GM12878 (cell line): ENCODE results near the gene NBDY. TPM values are rescaled to one million over a fixed set of nuclear protein-coding genes. Genes with fewer than 3 reads are reported as not detected.
A peak's percentile ranks its signal among the peaks of the same experiment; 100 is the strongest.

ENCODE experiments used
- ATAC-seq: fragments of 200-7000 bp; cut with Tn5 transposase; 3 replicates; pipeline ENCODE4 v1.9.1; 2020; ENCODE audit warnings: mild to moderate bottlenecking, moderate library complexity
- BruUV-seq: library from RNA; stranded (reverse); fragments of 400-500 nt; replicated peaks from 2 replicates; lab custom pipeline; 2021; lab: Mats Ljungman, UMichigan
- CTCF ChIA-PET: fragments of 300-600 bp; sonication (Branson Sonifier 250); formaldehyde crosslinking; extraction: SDS; loops from one replicate; lab custom pipeline; 2021; ENCODE audit warnings: inconsistent platforms; lab: Yijun Ruan, JAX
- POLR2A ChIA-PET: fragments of 350-600 bp; formaldehyde crosslinking; extraction: SDS; loops from one replicate; lab custom pipeline; 2021; ENCODE audit warnings: inconsistent platforms; lab: Charles Lee
- RAD21 ChIA-PET: fragments of 300-600 bp; sonication (Branson Sonifier 250); formaldehyde crosslinking; loops from one replicate; lab custom pipeline; 2023; ENCODE audit warnings: antibody characterized with exemption; ENCODE audit not compliant: unreplicated experiment; lab: Charles Lee
- SMC1A ChIA-PET: fragments of 300-600 bp; sonication (Branson Sonifier 250); formaldehyde crosslinking; loops from one replicate; lab custom pipeline; 2023; ENCODE audit not compliant: unreplicated experiment, uncharacterized antibody; lab: Charles Lee
- DNase-seq: peaks from one replicate; pipeline ENCODE4 v3.0.0-alpha.2; 2011; ENCODE audit warnings: low read depth, low spot score
- FAIRE-seq: peaks from 3 replicates; lab custom pipeline; 2011; peaks lifted over from hg19 to GRCh38; lab: Jason Lieb, UNC
- H2AFZ ChIP-seq: 2 replicates; pipeline ENCODE4 v1.6.0; 2011; ENCODE audit warnings: low read depth, low read length, control low read depth; ENCODE audit not compliant: control insufficient read depth
- H3K27ac ChIP-seq: 2 replicates; pipeline ENCODE4 v1.5.1; 2011; ENCODE audit warnings: control low read depth; ENCODE audit not compliant: control insufficient read depth, insufficient read depth
- H3K27me3 ChIP-seq, 2 experiments: replicated peaks in 1 of 2; 2 replicates each; pipeline versions ENCODE4 v1.6.0 to v1.6.1; 2011; ENCODE audit warnings: low read length in 1 of 2; ENCODE audit not compliant: control insufficient read depth in 2 of 2, insufficient read depth in 2 of 2
- H3K36me3 ChIP-seq, 2 experiments: 2 replicates each; pipeline ENCODE4 v1.5.1; 2011; ENCODE audit warnings: low read length in 1 of 2; ENCODE audit not compliant: control insufficient read depth in 2 of 2, insufficient read depth in 2 of 2
- H3K4me1 ChIP-seq: 2 replicates; pipeline ENCODE4 v1.6.1; 2011; ENCODE audit warnings: mild to moderate bottlenecking, low read length, moderate library complexity, mixed read lengths; ENCODE audit not compliant: control insufficient read depth, insufficient read depth
- H3K4me2 ChIP-seq: 2 replicates; pipeline ENCODE4 v1.6.0; 2011; ENCODE audit warnings: control low read depth; ENCODE audit not compliant: control insufficient read depth, insufficient read depth
- H3K4me3 ChIP-seq: fragments of 200-600 bp; sonication (generic); 2 replicates; pipeline ENCODE4 v1.5.1; 2016
- H3K79me2 ChIP-seq: 2 replicates; pipeline ENCODE4 v1.6.0; 2011; ENCODE audit warnings: low read length; ENCODE audit not compliant: control insufficient read depth, insufficient read depth
- H3K9ac ChIP-seq: 2 replicates; pipeline ENCODE4 v1.8.0; 2011; ENCODE audit warnings: low read length, control low read depth, mixed read lengths; ENCODE audit not compliant: control insufficient read depth, insufficient read depth
- H3K9me3 ChIP-seq: replicated peaks from 3 replicates; pipeline ENCODE4 v1.5.1; 2011; ENCODE audit warnings: mild to moderate bottlenecking, low read length; ENCODE audit not compliant: control insufficient read depth, insufficient read depth
- H4K20me1 ChIP-seq: 2 replicates; pipeline ENCODE4 v1.6.0; 2011; ENCODE audit not compliant: control insufficient read depth, insufficient read depth
- MLLT1 ChIP-seq: fragments of 450-650 bp; IDR thresholded peaks from 2 replicates; pipeline ENCODE4 v1.6.1; 2016; ENCODE audit warnings: mild to moderate bottlenecking
- PAX8 ChIP-seq: fragments of 450-650 bp; IDR thresholded peaks from 2 replicates; pipeline ENCODE4 v1.6.1; 2017; ENCODE audit warnings: mild to moderate bottlenecking, moderate library complexity
- RUNX3 ChIP-seq: IDR thresholded peaks from 2 replicates; pipeline ENCODE4 v1.6.1; 2012; ENCODE audit warnings: low read length, inconsistent platforms
- SP1 ChIP-seq: IDR thresholded peaks from one replicate; pipeline ENCODE4 v1.6.1; 2011; ENCODE audit warnings: low read depth, low read length
- SREBF1 ChIP-seq: IDR thresholded peaks from 2 replicates; pipeline ENCODE4 v1.6.1; 2012; ENCODE audit warnings: mild to moderate bottlenecking, low read length
- WGBS: methylation state at CpG from one replicate; pipeline ENCODE4 v1.1.6; 2016; ENCODE audit warnings: low lambda C conversion rate; ENCODE audit not compliant: insufficient replicate concordance, insufficient coverage; ENCODE audit errors: missing lambda C conversion rate; 5-methylcytosine and 5-hydroxymethylcytosine counted together
- in situ Hi-C: fragments of 300-500 bp; cut with MboI; formaldehyde crosslinking; loops from 9 replicates; pipeline ENCODE4 v1.14.3; 2018; ENCODE audit warnings: mixed read lengths
- intact Hi-C: fragments of 100-400 bp; cut with micrococcal nuclease; formaldehyde crosslinking; loops from one replicate; pipeline ENCODE4 v1.14.2; 2022; ENCODE audit not compliant: unreplicated experiment
- polyA plus RNA-seq, 11 experiments: library from polyadenylated mRNA; depleted of rRNA in 4 of 11; unstranded in 6 of 11; stranded (reverse) in 5 of 11; fragments of >200 nt; fragmentation: Nextera tagmentation in 4 of 11; fragmentation: Illumina TruSeq in 1 of 11; extraction: Ambion mirVana in 4 of 11; extraction: Trizol in 1 of 11; gene quantifications; 1 replicate in 1 of 11; 2 replicates in 10 of 11; pipeline versions ENCODE4 v1.2.1 to v1.2.3, GENCODE V29; 2011 to 2016; ENCODE audit warnings: inconsistent platforms in 2 of 11, missing spikeins in 2 of 11, low read depth in 1 of 11
- total RNA-seq, 4 experiments: library from RNA; depleted of rRNA in 3 of 4; stranded (reverse); fragments of >200 nt in 3 of 4; fragmentation: Illumina TruSeq in 1 of 4; extraction: Trizol in 1 of 4; gene quantifications; 2 replicates each; pipeline versions ENCODE4 v1.2.1 to v1.2.3, GENCODE V29; 2013 to 2021

Gene NBDY
- total and polyA plus RNA-seq, 10 of the 15 experiments (the other 5 are each of a cell fraction or from before 2014, with no cell fraction given) = 10.8 to 122 (median 61.5) TPM

DNA sequence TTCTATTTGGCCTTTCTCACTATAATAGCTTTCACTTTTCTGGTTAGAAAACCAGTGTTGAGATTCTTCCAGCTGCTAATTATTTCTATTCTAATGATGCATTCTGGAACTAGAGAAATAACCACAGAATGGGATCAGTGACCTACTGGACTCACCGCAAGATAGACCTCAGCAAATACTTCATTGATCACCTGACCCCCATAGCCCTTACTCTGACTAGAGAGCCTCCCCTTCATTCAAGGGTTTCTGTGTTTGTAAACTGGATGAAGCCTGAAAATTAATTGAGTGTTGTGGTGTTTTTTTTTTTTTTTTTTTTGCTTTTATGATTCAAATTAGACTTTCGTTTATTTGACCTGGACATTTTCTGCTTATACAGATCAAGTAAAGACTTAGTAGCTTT is 97.0 kb downstream of the NBDY start:
- in situ Hi-C loops (no loop called here), intact Hi-C loops (no loop called here)
- H4K20me1 ChIP-seq = no peaks in the 10 kb centered on the region
- no peak overlapping the region for H2AFZ ChIP-seq
- H3K36me3 ChIP-seq = no peaks in the 10 kb centered on the region
- CTCF ChIA-PET = no interaction called here
- RAD21 ChIA-PET = no interaction called here
- SMC1A ChIA-PET = interaction anchor here (0.6 kb wide), 1 partner anchor 151 kb away, joined by 3 read pairs; no protein-coding TSS in a partner anchor
- no peak overlapping the region for H3K4me2 ChIP-seq
- no peak overlapping the region for H3K9ac ChIP-seq
- peak; percentile 63 for ATAC-seq
- DNase-seq = no peak
- POLR2A ChIA-PET = no interaction called here
- no peaks in the 10 kb centered on the region for H3K79me2 ChIP-seq
- H3K9me3 ChIP-seq = no peaks in the 10 kb centered on the region; the same call in 2 of the 3 replicates
- no TSS peak for BruUV-seq
- no peaks in the 10 kb centered on the region for H3K27me3 ChIP-seq
- whole genome bisulfite sequencing = 89% methylated on average over 2 of the region's 2 CpGs
- H3K4me3 ChIP-seq = no peak overlapping the region
- no peak for FAIRE-seq
- TF ChIP-seq SP1 (no peak), SREBF1 (no peak), RUNX3 (peak; percentile 20; the same call in 1 of the 2 replicates)
- TF ChIP-seq, all 136 proteins: peak for 1
- H3K27ac ChIP-seq = no peak overlapping the region
- no peaks in the 10 kb centered on the region for H3K4me1 ChIP-seq

GRCh38 chrX:56833626-56834025 is 104.6 kb downstream of the NBDY start:
- DNase-seq (no peak), ATAC-seq (no peak), FAIRE-seq (no peak)
- ChIA-PET POLR2A (no interaction called here), CTCF (interaction anchor here (1.2 kb wide), 1 partner anchor 31 kb away, joined by 3 read pairs; no protein-coding TSS in a partner anchor), RAD21 (interaction anchor here (1.1 kb wide), 1 partner anchor 145 kb away, joined by 3 read pairs; no protein-coding TSS in a partner anchor), SMC1A (no interaction called here)
- intact Hi-C loops (no loop called here), in situ Hi-C loops (no loop called here)
- no peak for TF ChIP-seq PAX8
- TF ChIP-seq MLLT1 = no peak
- Histone ChIP-seq H3K27me3 (no peaks in the 10 kb centered on the region), H3K36me3 (no peaks in the 10 kb centered on the region), H2AFZ (no peak overlapping the region), H3K9ac (no peak overlapping the region), H3K27ac (no peak overlapping the region), H3K9me3 (no peaks in the 10 kb centered on the region), H3K79me2 (no peaks in the 10 kb centered on the region), H3K4me2 (no peak overlapping the region), H3K4me3 (no peak overlapping the region), H3K4me1 (no peaks in the 10 kb centered on the region), H4K20me1 (no peaks in the 10 kb centered on the region)
- no TSS peak for BruUV-seq
- WGBS = 76% methylated on average over 2 of the region's 2 CpGs
